OCI-LY7 (cell line): Measurements from ENCODE around the gene UBR2.

Source experiments
- CTCF ChIP-seq: fragments of 200-600 bp; sonication (generic); conservative IDR thresholded peaks from 2 replicates; pipeline ENCODE4 v1.5.1; 2014; ENCODE audit warnings: mild to moderate bottlenecking, antibody characterized with exemption, low read length, moderate library complexity, mixed read lengths
- EZH2phosphoT487 ChIP-seq: fragments of 200-600 bp; sonication (generic); IDR thresholded peaks from 2 replicates; pipeline ENCODE4 v1.6.1; 2018; ENCODE audit warnings: low read depth, borderline replicate concordance, mild to moderate bottlenecking, mixed run types, antibody characterized with exemption, low read length, moderate library complexity, mixed read lengths

- TF ChIP-seq CTCF (no peak), EZH2phosphoT487 (no peak)
Measured at GRCh38 chr6:42526616-42527015, 37.2 kb upstream of the UBR2 start.
